Smooth muscle cell of bladder (primary cell): ENCODE measurements around the gene OR14I1. TPM values are rescaled to one million over a fixed set of nuclear protein-coding genes. Genes with fewer than 3 reads are reported as not detected.

Experiments
- total RNA-seq: library from RNA; depleted of rRNA; stranded (reverse); fragments of >200 nt; gene quantifications from 2 replicates; pipeline ENCODE4 v1.2.3, GENCODE V29; 2014

OR14I1 gene
- not detected in 2 replicates for total RNA-seq

DNA sequence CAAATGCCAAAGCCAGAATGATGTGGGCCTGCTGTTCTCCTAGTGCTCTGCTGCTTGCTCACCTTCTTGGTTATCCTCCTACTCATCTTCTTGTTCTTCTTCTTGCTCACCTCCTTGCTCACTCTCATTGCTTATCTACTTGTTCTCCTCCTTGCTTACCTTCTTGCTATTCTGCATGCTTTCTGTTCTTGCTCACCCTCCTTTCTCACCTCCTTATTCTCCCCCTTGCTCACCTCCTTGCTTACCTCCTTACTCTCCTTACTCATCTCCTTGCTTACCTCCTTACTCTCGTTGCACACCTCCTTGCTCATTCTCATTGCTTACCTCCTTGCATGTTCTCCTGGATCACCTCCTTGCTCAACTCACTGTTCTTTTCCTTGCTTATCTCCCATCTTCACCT, at the start of gene OR14I1:
Gene OR14I1, minus strand, starts transcription at position 53 of the 400 bp plus-strand sequence.

DNA sequence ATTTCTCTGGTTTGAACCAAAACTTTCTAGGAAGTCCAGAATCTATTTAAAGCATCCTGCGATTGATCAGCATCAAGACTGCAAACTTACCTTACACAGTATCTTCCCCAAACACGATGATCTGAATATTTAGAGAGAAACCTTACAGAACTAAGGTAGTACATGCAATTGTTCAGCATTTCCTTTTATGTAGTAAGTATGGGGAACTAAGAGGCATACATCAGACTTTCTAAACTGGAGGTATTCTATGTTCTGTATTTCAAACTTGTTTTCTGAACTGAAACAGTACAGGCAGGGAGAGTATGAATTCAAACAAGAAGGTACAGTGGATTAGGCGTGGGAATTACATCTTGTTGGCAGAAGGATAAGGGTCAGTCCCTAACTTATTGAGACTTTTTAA, 47.2 kb downstream of the OR14I1 start, which contains the start of gene OR2T27:
Gene OR2T27, minus strand, starts transcription at position 175 of the 400 bp plus-strand sequence. CDS start 4,644 bp downstream, outside the sequence.

Other genes with a start within 250 kb of the OR14I1 start
- not detected in 2 replicates for gene OR2T3, start 229.4 kb downstream of the OR14I1 start, total RNA-seq
- not detected in 2 replicates for gene OR2T5, start 214.2 kb downstream of the OR14I1 start, total RNA-seq
- gene OR2G6, start 194.7 kb downstream of the OR14I1 start, total RNA-seq: not detected in 2 replicates
- not detected in 2 replicates for gene OR2T29, start 140.0 kb downstream of the OR14I1 start, total RNA-seq
- gene OR2T34, start 128.0 kb downstream of the OR14I1 start, total RNA-seq: not detected in 2 replicates
- gene OR2T10, start 105.1 kb downstream of the OR14I1 start, total RNA-seq: not detected in 2 replicates
- gene OR2T11, start 67.7 kb downstream of the OR14I1 start, total RNA-seq: not detected in 2 replicates
- not detected in 2 replicates for gene OR2T35, start 57.5 kb downstream of the OR14I1 start, total RNA-seq
- not detected in 2 replicates for gene OR2T27, start 47.2 kb downstream of the OR14I1 start, total RNA-seq
- 0.14 TPM in 1 of 2 replicates, not detected in the other for gene LYPD8, start 53.0 kb upstream of the OR14I1 start, total RNA-seq
- gene SH3BP5L, start 123.1 kb upstream of the OR14I1 start, total RNA-seq: 15.2 and 22.4 TPM in 2 replicates
- gene ZNF672, start 135.5 kb upstream of the OR14I1 start, total RNA-seq: 12.1 and 16.6 TPM in 2 replicates
- gene ZNF692, start 156.3 kb upstream of the OR14I1 start, total RNA-seq: 7.3 and 15.0 TPM in 2 replicates
- 3.4 and 9.8 TPM in 2 replicates for gene PGBD2, start 203.5 kb upstream of the OR14I1 start, total RNA-seq